ENCODE data around the gene CAMTA1. TPM values are rescaled to one million over a fixed set of nuclear protein-coding genes. Genes with fewer than 3 reads are reported as not detected.
A peak's percentile ranks its signal among the peaks of the same experiment; 100 is the strongest.

CAMTA1 gene
- polyA plus RNA-seq, 12 donors: 24.2 to 51.1 (median 44.7) TPM; not detected in 1

- no peak for DNase-seq
Observed at GRCh38 chr1:6868660-6869380, 83.6 kb downstream of the CAMTA1 start.

- peak; percentile 4 for DNase-seq
Observed at GRCh38 chr1:6869545-6869944, 84.3 kb downstream of the CAMTA1 start.

- DNase-seq: no peak
Observed at GRCh38 chr1:6870086-6870485, 84.8 kb downstream of the CAMTA1 start.

GRCh38 chr1:6870571-6870970, 85.3 kb downstream of the CAMTA1 start:
- no peak for DNase-seq

GRCh38 chr1:6871300-6871972, 86.2 kb downstream of the CAMTA1 start:
- DNase-seq: no peak

- no peak for DNase-seq
Observed at GRCh38 chr1:6872573-6873261, 87.5 kb downstream of the CAMTA1 start.

GRCh38 chr1:6873298-6874015, 88.2 kb downstream of the CAMTA1 start:
- DNase-seq: no peak

GRCh38 chr1:6874298-6874697, 89.0 kb downstream of the CAMTA1 start:
- DNase-seq: no peak

GRCh38 chr1:6880951-6881690, 95.9 kb downstream of the CAMTA1 start:
- DNase-seq: no peak

- DNase-seq: no peak
Observed at GRCh38 chr1:6882414-6882813, 97.2 kb downstream of the CAMTA1 start.

- no peak for DNase-seq
Observed at GRCh38 chr1:6884652-6885153, 99.4 kb downstream of the CAMTA1 start.

GRCh38 chr1:6885426-6885825, 100.2 kb downstream of the CAMTA1 start:
- no peak for DNase-seq

- no peak for DNase-seq
Observed at GRCh38 chr1:6886523-6886922, 101.3 kb downstream of the CAMTA1 start.

GRCh38 chr1:6888268-6888667, 103.0 kb downstream of the CAMTA1 start:
- DNase-seq: no peak

- DNase-seq: no peak
Observed at GRCh38 chr1:6888870-6889269, 103.6 kb downstream of the CAMTA1 start.

GRCh38 chr1:6889875-6890480, 104.7 kb downstream of the CAMTA1 start:
- peak; percentile 26 for DNase-seq

- DNase-seq: no peak
Observed at GRCh38 chr1:6890686-6891085, 105.4 kb downstream of the CAMTA1 start.

- DNase-seq: no peak
Observed at GRCh38 chr1:6891781-6892579, 106.7 kb downstream of the CAMTA1 start.

GRCh38 chr1:6893388-6893787, 108.1 kb downstream of the CAMTA1 start:
- no peak for DNase-seq

- DNase-seq: no peak
Observed at GRCh38 chr1:6897138-6897537, 111.9 kb downstream of the CAMTA1 start.

All from muscle of arm (tissue), 12 donors.